IPS-18c (cell line): ENCODE measurements around the gene BPHL.
"Not testable (repeated sequence)": the region's sequence is repeated elsewhere in the genome, so short reads cannot be mapped to it uniquely, and the experiment has no call there.

Source experiments
- H3K4me3 ChIP-seq: 2 replicates; pipeline ENCODE4 v1.7.0; 2013; ENCODE audit warnings: low read depth, mild to moderate bottlenecking, low read length, moderate library complexity; ENCODE audit not compliant: insufficient read depth
- H3K9me3 ChIP-seq: one replicate; pipeline ENCODE4 v1.6.1; 2013; ENCODE audit warnings: mild to moderate bottlenecking, low read length, moderate library complexity; ENCODE audit not compliant: control insufficient read depth, insufficient read depth

Gene BPHL

GRCh38 chr6:3109761-3110160 is 8.8 kb upstream of the BPHL start:
- no peaks in the 10 kb centered on the region for H3K9me3 ChIP-seq
- no peak overlapping the region for H3K4me3 ChIP-seq

DNA sequence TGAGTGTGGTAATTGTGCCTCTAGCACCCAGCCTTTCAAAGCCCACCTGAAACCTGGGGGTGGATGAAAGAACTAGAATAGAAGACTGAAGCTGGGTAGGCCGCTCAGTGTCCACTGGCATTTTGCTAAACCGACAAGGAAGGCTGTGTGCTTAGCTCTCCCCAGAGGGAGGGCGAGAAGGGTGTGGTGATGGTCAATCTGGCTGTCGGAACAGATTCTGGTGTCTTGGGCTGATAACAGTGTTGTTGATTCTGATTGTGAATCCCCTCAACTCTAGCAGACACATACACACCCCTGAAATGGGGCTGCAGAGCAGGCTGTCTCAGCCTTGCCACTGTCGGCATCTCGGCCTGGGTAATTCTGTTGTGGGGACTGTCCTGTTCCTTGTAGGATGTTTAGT is 4.1 kb upstream of the BPHL start:
- Histone ChIP-seq H3K9me3 (no peaks in the 10 kb centered on the region), H3K4me3 (no peak overlapping the region)

DNA sequence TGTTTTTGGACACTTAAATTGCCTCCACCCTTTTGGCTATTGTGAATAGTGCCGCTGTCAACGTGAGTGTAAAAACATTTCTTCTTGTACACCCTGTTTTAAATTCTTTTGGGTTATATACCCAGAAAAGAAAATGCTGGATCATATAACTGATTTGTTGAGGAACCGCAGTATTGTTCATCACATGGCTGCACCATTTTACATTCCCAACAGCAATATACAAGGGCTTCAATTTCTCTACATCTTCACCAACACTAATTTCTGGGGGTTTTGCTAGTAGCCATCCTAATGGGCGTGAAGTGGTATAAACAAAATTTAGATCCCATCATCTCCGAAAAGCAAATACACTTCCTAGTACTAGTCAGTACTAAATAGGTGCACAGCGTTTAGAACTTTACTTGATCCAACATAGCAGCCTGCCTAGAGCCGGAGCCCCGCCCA is 579 bp upstream of the BPHL start:
- no peaks in the 10 kb centered on the region for H3K9me3 ChIP-seq
- H3K4me3 ChIP-seq = peak overlapping the region; percentile 91

- H3K4me3 ChIP-seq = peak overlapping the region; percentile 91
- H3K9me3 ChIP-seq = no peaks in the 10 kb centered on the region
Observed at GRCh38 chr6:3119040-3119723, 671 bp downstream of the BPHL start.

DNA sequence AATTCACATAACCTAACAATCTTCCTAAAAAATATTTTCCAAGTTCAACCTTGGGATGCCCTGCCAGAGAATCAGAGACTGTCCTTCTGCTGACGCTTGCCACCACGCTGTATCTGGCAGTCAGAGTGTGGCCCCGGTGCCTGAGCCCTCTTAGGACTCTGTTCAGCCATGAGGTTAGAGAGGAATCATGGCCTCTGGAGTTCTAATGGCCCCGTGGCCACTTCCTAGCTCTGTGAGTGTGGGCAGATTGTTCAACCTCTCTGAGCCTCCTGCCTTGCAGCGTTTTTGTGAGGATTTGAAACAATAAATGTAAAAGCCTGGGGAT is 2.2 kb downstream of the BPHL start:
- Histone ChIP-seq H3K4me3 (no peak overlapping the region), H3K9me3 (no peaks in the 10 kb centered on the region)

DNA sequence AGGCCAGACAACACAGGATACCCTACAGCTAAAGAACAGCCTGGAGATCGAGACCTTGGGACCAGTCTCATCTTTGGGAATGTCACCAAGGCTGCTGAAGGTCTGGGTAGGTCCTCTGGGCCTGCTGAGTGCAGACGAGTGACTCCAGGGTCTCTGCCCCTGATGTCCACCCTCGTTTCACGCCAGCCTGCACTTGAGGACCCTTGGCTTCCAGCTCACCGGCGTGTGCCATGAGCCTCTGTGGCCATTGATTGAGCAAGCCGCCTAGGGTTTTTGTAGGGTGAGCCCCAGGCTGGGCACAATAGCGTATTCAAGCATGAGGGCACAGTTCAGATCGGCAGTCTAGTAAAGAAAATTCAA is 4.3 kb downstream of the BPHL start:
- no peaks in the 10 kb centered on the region for H3K9me3 ChIP-seq

DNA sequence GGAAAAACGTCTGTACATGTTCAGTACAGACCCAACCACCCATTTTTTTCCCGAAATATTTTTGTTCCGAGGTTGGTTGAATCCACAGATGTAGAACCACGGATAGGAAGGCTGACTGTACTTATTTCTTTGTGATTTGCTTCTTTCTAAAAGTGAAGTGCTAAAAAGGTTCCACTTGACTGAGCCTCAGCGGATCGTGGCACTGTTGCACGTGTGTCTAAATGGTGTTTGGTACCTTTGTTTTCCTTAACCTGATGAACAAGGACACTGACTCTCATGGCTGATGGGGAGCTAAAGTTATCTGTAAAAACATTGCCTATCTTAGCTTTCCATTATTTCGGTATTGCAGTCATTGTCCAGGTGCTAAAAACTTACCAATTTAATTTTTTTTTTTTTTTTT is 6.2 kb downstream of the BPHL start:
- no peak overlapping the region for H3K4me3 ChIP-seq
- no peaks in the 10 kb centered on the region for H3K9me3 ChIP-seq

More for the DNA sequence above, 4.3 kb downstream of the BPHL start:
- H3K4me3 ChIP-seq = no peak overlapping the region

DNA sequence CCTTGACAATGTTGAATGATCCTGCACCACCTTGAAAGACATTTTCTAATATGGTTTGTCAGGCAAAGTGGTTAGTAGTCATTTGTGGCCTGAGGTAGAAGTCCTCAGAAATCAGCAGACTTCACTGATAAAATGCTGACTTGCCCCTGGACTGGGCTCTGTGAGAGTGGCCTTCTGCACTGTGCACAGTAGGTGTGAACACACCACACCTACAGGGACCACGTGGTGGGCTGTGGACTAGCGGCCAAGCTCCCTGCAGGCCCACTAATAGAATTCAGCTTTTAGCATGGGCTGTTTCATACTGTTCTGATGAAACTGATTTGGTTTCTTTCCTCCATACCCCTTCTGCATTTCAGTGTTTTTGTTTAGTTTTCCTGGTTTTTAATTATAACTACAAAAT is 7.3 kb downstream of the BPHL start:
- H3K4me3 ChIP-seq = no peak overlapping the region

GRCh38 chr6:3128356-3129108 is 10.0 kb downstream of the BPHL start:
- H3K4me3 ChIP-seq = no peak overlapping the region

More for the DNA sequence above, 7.3 kb downstream of the BPHL start:
- no peaks in the 10 kb centered on the region for H3K9me3 ChIP-seq

DNA sequence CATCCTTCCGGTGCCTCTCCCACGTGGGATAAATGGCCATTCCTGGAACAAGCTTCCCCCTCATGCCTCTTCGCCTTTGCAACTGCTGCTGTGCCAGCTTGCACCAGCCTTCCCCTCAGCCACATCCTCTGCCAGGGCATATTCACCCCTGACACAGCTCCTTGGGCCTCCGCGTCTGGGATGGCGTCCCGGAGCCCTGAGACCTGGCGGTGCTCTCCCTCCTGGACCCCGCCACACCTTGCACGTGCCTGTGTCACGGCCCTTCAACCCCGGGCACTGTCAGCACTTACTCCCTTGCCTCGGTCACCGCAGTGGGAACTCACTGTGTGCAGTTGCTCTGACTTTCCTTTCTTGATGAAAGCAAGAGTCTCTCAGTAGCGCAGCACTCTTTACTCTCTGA is 13.2 kb downstream of the BPHL start:
- Histone ChIP-seq H3K9me3 (no peaks in the 10 kb centered on the region), H3K4me3 (no peak overlapping the region)

More at GRCh38 chr6:3128356-3129108, 10.0 kb downstream of the BPHL start:
- H3K9me3 ChIP-seq = no peaks in the 10 kb centered on the region

GRCh38 chr6:3133515-3133914 is 15.0 kb downstream of the BPHL start:
- Histone ChIP-seq H3K9me3 (no peaks in the 10 kb centered on the region), H3K4me3 (no peak overlapping the region)

DNA sequence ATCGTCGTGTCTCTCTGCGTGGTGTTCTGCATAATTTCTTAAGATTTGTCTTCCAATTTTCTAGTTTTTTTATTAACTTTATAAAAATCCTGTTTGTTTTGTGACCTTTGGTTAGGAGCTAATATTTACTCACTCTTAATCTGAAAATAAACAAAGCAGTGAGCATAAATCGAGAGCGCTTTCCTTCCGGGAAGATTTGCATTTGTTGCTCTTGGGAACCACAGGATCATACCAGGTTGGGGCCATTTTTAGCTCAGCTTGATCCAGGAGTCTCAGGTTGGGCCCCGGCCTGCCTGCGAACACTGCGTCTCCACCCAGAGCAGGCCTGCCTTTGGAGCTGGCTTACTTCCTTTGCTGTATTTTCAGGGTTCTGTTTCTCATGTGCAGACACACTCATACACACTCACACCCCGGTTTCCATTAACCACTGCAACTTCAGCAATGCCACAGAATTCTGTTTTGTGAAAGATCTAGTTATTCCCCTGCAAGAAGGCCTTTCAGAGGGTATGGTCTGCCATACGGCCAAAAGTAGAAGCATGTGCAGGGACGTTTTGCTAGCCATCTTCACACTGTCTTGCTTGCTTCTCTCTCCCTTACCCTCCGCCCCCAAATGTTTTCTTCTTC is 17.3 kb downstream of the BPHL start:
- Histone ChIP-seq H3K4me3 (no peak overlapping the region), H3K9me3 (no peaks in the 10 kb centered on the region)

DNA sequence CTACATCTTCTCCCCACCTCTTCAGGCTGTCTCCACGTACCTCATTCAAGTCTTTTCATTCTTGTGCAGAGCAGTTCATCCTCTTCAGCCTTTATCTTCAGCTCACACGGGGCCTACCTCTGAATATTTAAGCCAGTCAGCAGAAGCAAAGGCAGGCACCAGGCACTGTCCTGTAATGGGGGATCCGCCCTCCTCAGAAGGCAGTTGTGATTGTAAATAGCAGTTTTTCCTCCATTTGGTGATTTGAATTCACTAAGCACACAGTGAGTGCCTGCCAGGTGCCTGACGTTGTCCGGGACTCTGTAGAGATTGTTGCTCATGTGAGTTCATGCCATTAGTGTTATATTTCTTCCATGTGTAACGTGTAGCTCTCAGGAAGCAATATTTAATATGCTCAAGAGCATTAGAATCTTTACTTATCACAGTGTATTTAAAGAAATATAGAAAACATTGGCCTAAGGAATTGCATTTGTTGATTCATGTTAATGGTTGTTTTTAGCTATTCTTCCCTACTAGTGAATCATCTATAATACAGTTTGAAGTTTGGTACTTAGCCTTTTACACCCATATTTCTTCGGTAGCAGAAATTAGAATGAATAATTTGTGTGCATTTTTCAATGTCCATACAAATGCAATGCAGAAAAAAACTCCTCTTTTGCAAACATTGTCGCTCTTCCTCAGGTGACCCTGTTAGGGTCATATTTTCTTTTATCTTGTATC is 17.9 kb downstream of the BPHL start:
- no peak overlapping the region for H3K4me3 ChIP-seq
- H3K9me3 ChIP-seq = no peaks in the 10 kb centered on the region

DNA sequence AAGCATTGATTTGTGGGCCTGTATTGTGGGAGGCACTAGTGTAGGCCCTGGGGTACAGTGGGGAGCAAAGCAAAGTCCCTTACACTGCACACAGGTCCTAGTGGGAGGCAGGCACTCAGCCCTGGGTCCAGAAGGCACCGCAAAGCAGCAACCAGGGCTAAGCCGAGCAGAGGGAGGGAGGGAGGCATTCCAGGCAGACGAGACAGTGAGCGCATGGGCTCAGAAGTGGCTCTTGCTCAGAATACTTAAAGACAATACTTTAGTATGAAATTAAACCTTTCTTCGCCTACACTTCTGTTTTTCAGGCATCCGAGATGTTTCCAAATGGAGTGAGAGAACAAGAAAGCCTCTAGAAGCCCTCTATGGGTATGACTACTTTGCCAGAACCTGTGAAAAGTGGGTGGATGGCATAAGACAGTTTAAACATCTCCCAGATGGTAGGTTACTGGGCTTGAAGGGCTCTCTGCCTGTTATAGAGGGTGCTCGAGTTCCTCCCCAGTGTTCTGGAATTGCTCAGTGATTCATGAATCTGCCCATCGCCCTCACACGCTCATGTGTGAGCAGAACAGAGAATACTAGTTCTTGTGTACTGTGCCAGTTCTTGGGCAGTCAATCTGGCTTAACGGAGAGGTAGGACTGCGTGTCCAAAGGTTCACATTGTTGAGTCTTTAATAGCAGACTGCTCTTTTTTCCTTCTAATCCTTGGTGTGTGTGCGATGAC is 18.7 kb downstream of the BPHL start:
- Histone ChIP-seq H3K9me3 (no peaks in the 10 kb centered on the region), H3K4me3 (no peak overlapping the region)

DNA sequence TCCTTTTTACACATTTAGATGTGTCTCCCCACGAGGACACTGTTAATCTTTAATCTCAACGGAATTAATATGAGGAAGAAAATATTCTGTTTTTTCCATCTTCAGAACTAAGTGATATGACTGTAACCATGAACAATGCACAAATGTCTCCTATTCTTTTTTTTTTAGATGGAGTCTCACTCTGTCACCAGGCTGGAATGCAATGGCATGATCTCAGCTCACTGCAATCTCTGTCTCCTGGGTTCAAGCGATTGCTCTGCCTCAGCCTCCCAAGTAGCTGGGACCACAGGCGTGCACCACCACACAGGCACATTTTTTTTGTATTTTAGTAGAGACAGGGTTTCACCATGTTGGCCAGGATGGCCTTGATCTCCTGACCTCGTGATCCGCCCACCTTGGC is 19.4 kb downstream of the BPHL start:
- not testable (repeated sequence) for H3K4me3 ChIP-seq, H3K9me3 ChIP-seq

DNA sequence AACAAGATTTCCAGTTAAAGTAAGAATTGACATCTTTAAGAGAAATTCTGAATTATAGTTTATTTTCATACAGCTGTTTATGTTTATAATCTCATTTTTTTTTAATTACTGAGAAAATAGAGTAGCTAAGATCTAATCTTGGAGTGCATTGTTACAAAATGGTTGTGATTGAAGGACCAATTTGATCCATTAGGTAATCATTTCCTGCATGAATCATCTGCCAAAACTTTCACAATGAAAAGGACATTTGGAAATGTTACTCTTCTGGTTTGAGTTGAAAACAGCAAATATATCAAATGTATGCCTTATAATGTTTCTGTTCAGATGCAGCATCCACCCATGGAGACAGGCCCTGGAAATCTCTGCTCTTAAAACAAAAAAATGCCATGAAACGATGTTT is 19.8 kb downstream of the BPHL start:
- Histone ChIP-seq H3K9me3 (no peaks in the 10 kb centered on the region), H3K4me3 (no peak overlapping the region)
